Measurements from ENCODE around the gene RNF181. TPM values are rescaled to one million over a fixed set of nuclear protein-coding genes. Genes with fewer than 3 reads are reported as not detected.

Gene RNF181
- total and polyA plus RNA-seq, 2 of the 13 experiments (the other 11 are each of a cell fraction or from before 2014, with no cell fraction given), result 224 to 578 TPM

DNA sequence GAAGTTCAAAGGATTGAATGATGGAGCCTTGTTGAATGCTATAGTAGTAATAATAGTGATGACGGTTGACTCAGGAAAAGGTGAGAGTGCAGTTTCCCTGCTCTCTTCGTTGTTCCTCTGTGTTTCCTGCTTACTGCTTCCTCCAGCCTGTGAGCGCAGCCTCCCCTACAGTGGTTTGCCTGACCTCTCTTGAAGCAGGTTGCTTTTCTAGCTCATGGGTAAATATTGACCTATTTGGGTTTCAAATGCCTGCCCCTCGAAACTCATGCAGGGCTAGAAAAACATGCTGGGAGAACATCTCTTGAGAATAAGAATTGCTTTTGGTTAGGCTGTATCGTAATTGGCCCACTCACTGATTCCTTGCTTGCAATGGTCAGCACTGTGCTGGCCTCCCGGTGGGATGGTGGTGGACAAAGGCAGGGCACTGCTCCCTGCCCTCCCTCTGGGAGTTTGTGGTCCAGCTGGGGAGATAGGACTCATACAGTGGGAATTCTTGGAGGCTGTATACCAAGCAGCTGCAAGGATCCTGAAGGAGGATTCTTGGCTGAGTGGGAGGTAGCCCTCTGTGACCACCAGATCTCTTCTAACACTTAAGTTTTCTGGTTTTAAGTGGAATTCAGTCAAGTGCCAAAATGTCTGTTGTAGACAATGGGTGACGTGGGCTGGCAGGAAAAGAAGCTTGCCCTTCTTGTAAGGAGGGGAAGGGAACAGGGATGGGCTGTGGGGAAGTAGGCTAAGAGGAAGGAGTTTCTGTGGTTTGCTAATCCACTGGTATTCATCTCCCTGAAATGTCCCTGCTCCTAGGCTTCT is 5.4 kb upstream of the RNF181 start (continued):
- TF ChIP-seq, protein P1, sequence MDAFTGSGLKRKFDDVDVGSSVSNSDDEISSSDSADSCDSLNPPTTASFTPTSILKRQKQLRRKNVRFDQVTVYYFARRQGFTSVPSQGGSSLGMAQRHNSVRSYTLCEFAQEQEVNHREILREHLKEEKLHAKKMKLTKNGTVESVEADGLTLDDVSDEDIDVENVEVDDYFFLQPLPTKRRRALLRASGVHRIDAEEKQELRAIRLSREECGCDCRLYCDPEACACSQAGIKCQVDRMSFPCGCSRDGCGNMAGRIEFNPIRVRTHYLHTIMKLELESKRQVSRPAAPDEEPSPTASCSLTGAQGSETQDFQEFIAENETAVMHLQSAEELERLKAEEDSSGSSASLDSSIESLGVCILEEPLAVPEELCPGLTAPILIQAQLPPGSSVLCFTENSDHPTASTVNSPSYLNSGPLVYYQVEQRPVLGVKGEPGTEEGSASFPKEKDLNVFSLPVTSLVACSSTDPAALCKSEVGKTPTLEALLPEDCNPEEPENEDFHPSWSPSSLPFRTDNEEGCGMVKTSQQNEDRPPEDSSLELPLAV (CRISPR knock-in tag; conservative IDR thresholded peaks at IDR 0.05; ENCODE audit: low read depth), result no peak
- TF ChIP-seq FOXA3 (CRISPR knock-in tag; IDR thresholded peaks at IDR 0.05), result peak; percentile 95
- peak; percentile 65; the same call in 1 of the 2 replicates for TF ChIP-seq KMT2A (CRISPR knock-in tag; IDR thresholded peaks at IDR 0.05)
- TF ChIP-seq, protein P2, sequence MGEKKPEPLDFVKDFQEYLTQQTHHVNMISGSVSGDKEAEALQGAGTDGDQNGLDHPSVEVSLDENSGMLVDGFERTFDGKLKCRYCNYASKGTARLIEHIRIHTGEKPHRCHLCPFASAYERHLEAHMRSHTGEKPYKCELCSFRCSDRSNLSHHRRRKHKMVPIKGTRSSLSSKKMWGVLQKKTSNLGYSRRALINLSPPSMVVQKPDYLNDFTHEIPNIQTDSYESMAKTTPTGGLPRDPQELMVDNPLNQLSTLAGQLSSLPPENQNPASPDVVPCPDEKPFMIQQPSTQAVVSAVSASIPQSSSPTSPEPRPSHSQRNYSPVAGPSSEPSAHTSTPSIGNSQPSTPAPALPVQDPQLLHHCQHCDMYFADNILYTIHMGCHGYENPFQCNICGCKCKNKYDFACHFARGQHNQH (CRISPR knock-in tag; IDR thresholded peaks at IDR 0.05), result peak; percentile 45; the same call in 1 of the 2 replicates
- peak; percentile 58 to 79 for TF ChIP-seq NR2F1 (CRISPR knock-in tag; IDR thresholded peaks at IDR 0.05)
- peak; percentile 13; the same call in 1 of the 2 replicates for TF ChIP-seq CEBPG (CRISPR knock-in tag; IDR thresholded peaks at IDR 0.05)
- TF ChIP-seq SAP130 (CRISPR knock-in tag; IDR thresholded peaks at IDR 0.05; ENCODE audit: low read depth), result peak; percentile 94
- 0 out of 2 replicates have a peak, but pooled peaks have one; percentile 23 for TF ChIP-seq ZNF251 (CRISPR knock-in tag; IDR thresholded peaks at IDR 0.05)
- TF ChIP-seq, protein P3, sequence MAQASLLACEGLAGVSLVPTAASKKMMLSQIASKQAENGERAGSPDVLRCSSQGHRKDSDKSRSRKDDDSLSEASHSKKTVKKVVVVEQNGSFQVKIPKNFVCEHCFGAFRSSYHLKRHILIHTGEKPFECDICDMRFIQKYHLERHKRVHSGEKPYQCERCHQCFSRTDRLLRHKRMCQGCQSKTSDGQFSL (CRISPR knock-in tag; IDR thresholded peaks at IDR 0.05), result no peak
- TF ChIP-seq ZNF713 (CRISPR knock-in tag; IDR thresholded peaks at IDR 0.05), result 0 out of 2 replicates have a peak, but pooled peaks have one; percentile 73
- peak; percentile 44; the same call in 1 of the 2 replicates for TF ChIP-seq FOXK1 (CRISPR knock-in tag; IDR thresholded peaks at IDR 0.05; ENCODE audit: borderline replicate concordance, low read depth)
- TF ChIP-seq AKAP8 (CRISPR knock-in tag; IDR thresholded peaks at IDR 0.05), result peak; percentile 69; the same call in 1 of the 2 replicates
- TF ChIP-seq, protein P4, sequence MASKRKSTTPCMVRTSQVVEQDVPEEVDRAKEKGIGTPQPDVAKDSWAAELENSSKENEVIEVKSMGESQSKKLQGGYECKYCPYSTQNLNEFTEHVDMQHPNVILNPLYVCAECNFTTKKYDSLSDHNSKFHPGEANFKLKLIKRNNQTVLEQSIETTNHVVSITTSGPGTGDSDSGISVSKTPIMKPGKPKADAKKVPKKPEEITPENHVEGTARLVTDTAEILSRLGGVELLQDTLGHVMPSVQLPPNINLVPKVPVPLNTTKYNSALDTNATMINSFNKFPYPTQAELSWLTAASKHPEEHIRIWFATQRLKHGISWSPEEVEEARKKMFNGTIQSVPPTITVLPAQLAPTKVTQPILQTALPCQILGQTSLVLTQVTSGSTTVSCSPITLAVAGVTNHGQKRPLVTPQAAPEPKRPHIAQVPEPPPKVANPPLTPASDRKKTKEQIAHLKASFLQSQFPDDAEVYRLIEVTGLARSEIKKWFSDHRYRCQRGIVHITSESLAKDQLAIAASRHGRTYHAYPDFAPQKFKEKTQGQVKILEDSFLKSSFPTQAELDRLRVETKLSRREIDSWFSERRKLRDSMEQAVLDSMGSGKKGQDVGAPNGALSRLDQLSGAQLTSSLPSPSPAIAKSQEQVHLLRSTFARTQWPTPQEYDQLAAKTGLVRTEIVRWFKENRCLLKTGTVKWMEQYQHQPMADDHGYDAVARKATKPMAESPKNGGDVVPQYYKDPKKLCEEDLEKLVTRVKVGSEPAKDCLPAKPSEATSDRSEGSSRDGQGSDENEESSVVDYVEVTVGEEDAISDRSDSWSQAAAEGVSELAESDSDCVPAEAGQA (IDR thresholded peaks at IDR 0.05; ENCODE audit: low read depth), result 0 out of 2 replicates have a peak, but pooled peaks have one; percentile 11
- TF ChIP-seq, protein P4 (CRISPR knock-in tag; IDR thresholded peaks at IDR 0.05; ENCODE audit: borderline replicate concordance), result no peak
- no peak for TF ChIP-seq RORA (CRISPR knock-in tag; IDR thresholded peaks at IDR 0.05)
- TF ChIP-seq, protein P5, sequence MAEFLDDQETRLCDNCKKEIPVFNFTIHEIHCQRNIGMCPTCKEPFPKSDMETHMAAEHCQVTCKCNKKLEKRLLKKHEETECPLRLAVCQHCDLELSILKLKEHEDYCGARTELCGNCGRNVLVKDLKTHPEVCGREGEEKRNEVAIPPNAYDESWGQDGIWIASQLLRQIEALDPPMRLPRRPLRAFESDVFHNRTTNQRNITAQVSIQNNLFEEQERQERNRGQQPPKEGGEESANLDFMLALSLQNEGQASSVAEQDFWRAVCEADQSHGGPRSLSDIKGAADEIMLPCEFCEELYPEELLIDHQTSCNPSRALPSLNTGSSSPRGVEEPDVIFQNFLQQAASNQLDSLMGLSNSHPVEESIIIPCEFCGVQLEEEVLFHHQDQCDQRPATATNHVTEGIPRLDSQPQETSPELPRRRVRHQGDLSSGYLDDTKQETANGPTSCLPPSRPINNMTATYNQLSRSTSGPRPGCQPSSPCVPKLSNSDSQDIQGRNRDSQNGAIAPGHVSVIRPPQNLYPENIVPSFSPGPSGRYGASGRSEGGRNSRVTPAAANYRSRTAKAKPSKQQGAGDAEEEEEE (CRISPR knock-in tag; IDR thresholded peaks at IDR 0.05; ENCODE audit: borderline replicate concordance), result peak; percentile 71; the same call in 1 of the 2 replicates
- peak; percentile 34 to 45; a peak in 2 of 4 replicates for TF ChIP-seq POLR2A (IDR thresholded peaks at IDR 0.05; ENCODE audit: insufficient read depth in 1 of 2, low read depth in 2 of 2, low read length in 2 of 2)
- peak; percentile 60; the same call in 1 of the 2 replicates for TF ChIP-seq DPF2 (CRISPR knock-in tag; IDR thresholded peaks at IDR 0.05; ENCODE audit: borderline replicate concordance, low read depth)
